Body of pancreas (tissue), 4 donors: ENCODE results near the gene FBLN2. TPM values are rescaled to one million over a fixed set of nuclear protein-coding genes. Genes with fewer than 3 reads are reported as not detected.

Experiments used
- ATAC-seq: fragments of 150-250 bp; one replicate; pipeline ENCODE4 v1.9.1; 2016
- DNase-seq, 4 donors: peaks; one replicate each; pipeline ENCODE4 v3.0.0-alpha.2; 2019
- H3K27ac ChIP-seq, 4 donors: fragments of 200-600 bp; sonication (generic); 1 replicate in 3 of 4; 2 replicates in 1 of 4; pipeline versions ENCODE4 v1.5.1 to v1.6.1; 2016 to 2019; ENCODE audit warnings: mild to moderate bottlenecking in 1 of 4, mixed read lengths in 1 of 4, moderate library complexity in 1 of 4
- H3K27me3 ChIP-seq, 2 donors: fragments of 200-600 bp; sonication (generic); one replicate each; pipeline ENCODE4 v1.6.0; 2016; ENCODE audit warnings: mild to moderate bottlenecking in 1 of 2
- H3K36me3 ChIP-seq, 2 donors: fragments of 200-600 bp; sonication (generic); replicated peaks in 1 of 2; 2 replicates each; pipeline ENCODE4 v1.5.1; 2016; ENCODE audit warnings: low read depth in 2 of 2; ENCODE audit not compliant: insufficient read depth in 1 of 2
- H3K4me1 ChIP-seq: fragments of 200-600 bp; sonication (generic); one replicate; pipeline ENCODE4 v1.6.0; 2016
- H3K4me3 ChIP-seq, 2 donors: fragments of 200-600 bp; sonication (generic); 1 replicate in 1 of 2; 2 replicates in 1 of 2; pipeline ENCODE4 v1.5.1; 2016 to 2019
- H3K9me3 ChIP-seq, 3 donors: fragments of 200-600 bp; sonication (generic); 1 replicate in 2 of 3; 2 replicates in 1 of 3; pipeline ENCODE4 v1.5.1; 2016
- CTCF ChIP-seq, 7 experiments: fragments of 450-650 bp in 4 of 7; fragments of 200-600 bp in 3 of 7; sonication (generic) in 3 of 7; IDR thresholded peaks; one replicate each; pipeline ENCODE4 v1.5.1; 2016 to 2019; ENCODE audit warnings: antibody characterized with exemption in 7 of 7
- POLR2A ChIP-seq, 3 donors: fragments of 450-650 bp; IDR thresholded peaks; one replicate each; pipeline ENCODE4 v1.6.1; 2016; ENCODE audit warnings: antibody characterized with exemption in 3 of 3, mild to moderate bottlenecking in 2 of 3
- WGBS, 2 donors: methylation state at CpG; one replicate each; pipeline ENCODE4 v1.1.5; 2017; 5-methylcytosine and 5-hydroxymethylcytosine counted together
- intact Hi-C: fragments of 100-400 bp; cut with DNase I; formaldehyde crosslinking; loops from one replicate; pipeline ENCODE4 v1.15.1; 2023
- total RNA-seq, 2 donors: library from RNA; depleted of rRNA; stranded (reverse); fragments of >200 nt; gene quantifications; one replicate each; pipeline ENCODE4 v1.1.0, GENCODE V29; 2016

FBLN2 gene
- total RNA-seq, 2 donors from 2014 or later = 18.9 to 54.7 TPM

- DNase-seq (no peak), ATAC-seq (no peak)
- Histone ChIP-seq H3K36me3 (no peaks in the 10 kb centered on the region), H3K27ac (no peak overlapping the region), H3K4me3 (no peak overlapping the region), H3K9me3 (no peaks in the 10 kb centered on the region), H3K4me1 (no peaks in the 10 kb centered on the region), H3K27me3 (no peaks in the 10 kb centered on the region)
- intact Hi-C loops = no loop called here
- 90 to 91% methylated on average over 6 of the region's 6 CpGs for WGBS, 2 donors
- TF ChIP-seq CTCF (IDR thresholded peaks at IDR 0.05) (no peak), POLR2A (IDR thresholded peaks at IDR 0.05) (no peak)
Measured at GRCh38 chr3:13611221-13611620, 62.3 kb downstream of the FBLN2 start.

- no peaks in the 10 kb centered on the region for H3K9me3 ChIP-seq
- TF ChIP-seq POLR2A (IDR thresholded peaks at IDR 0.05) (no peak), CTCF (IDR thresholded peaks at IDR 0.05) (no peak)
- DNase-seq (peak in 3 of 4 donors; percentile 17 to 30 (median 25)), ATAC-seq (peak; percentile 47)
- no peaks in the 10 kb centered on the region for H3K27me3 ChIP-seq
- no peak overlapping the region for H3K27ac ChIP-seq
- H3K36me3 ChIP-seq = no peaks in the 10 kb centered on the region
- intact Hi-C loops = no loop called here
- no peak overlapping the region for H3K4me3 ChIP-seq
- no peaks in the 10 kb centered on the region for H3K4me1 ChIP-seq
- 91 to 100% methylated on average over 2 to 3 of the region's 3 CpGs for WGBS, 2 donors
Measured at GRCh38 chr3:13612829-13613228, 63.9 kb downstream of the FBLN2 start.

GRCh38 chr3:13613343-13614190 is 64.6 kb downstream of the FBLN2 start:
- H3K27ac ChIP-seq = no peak overlapping the region
- WGBS, 2 donors = 80 to 92% methylated on average over 6 to 14 of the region's 14 CpGs
- no peaks in the 10 kb centered on the region for H3K4me1 ChIP-seq
- H3K27me3 ChIP-seq = no peaks in the 10 kb centered on the region
- no peak overlapping the region for H3K4me3 ChIP-seq
- intact Hi-C loops = no loop called here
- TF ChIP-seq POLR2A (IDR thresholded peaks at IDR 0.05) (no peak), CTCF (IDR thresholded peaks at IDR 0.05) (no peak)
- no peaks in the 10 kb centered on the region for H3K9me3 ChIP-seq
- DNase-seq (peak in 1 of 4 donors; percentile 1), ATAC-seq (no peak)
- H3K36me3 ChIP-seq = no peaks in the 10 kb centered on the region

GRCh38 chr3:13614607-13615006 is 65.7 kb downstream of the FBLN2 start:
- Histone ChIP-seq H3K9me3 (no peaks in the 10 kb centered on the region), H3K36me3 (no peaks in the 10 kb centered on the region), H3K27ac (no peak overlapping the region), H3K4me1 (no peaks in the 10 kb centered on the region), H3K27me3 (no peaks in the 10 kb centered on the region), H3K4me3 (no peak overlapping the region)
- DNase-seq (no peak), ATAC-seq (no peak)
- WGBS, 2 donors = 75 to 88% methylated on average over 2 of the region's 2 CpGs
- no peak for TF ChIP-seq CTCF (IDR thresholded peaks at IDR 0.05)
- no peak for TF ChIP-seq POLR2A (IDR thresholded peaks at IDR 0.05)
- intact Hi-C loops = no loop called here
